ENCODE measurements around the gene ZNF446.
"Not testable (repeated sequence)": the region's sequence is repeated elsewhere in the genome, so short reads cannot be mapped to it uniquely, and the experiment has no call there.

Gene ZNF446

DNA sequence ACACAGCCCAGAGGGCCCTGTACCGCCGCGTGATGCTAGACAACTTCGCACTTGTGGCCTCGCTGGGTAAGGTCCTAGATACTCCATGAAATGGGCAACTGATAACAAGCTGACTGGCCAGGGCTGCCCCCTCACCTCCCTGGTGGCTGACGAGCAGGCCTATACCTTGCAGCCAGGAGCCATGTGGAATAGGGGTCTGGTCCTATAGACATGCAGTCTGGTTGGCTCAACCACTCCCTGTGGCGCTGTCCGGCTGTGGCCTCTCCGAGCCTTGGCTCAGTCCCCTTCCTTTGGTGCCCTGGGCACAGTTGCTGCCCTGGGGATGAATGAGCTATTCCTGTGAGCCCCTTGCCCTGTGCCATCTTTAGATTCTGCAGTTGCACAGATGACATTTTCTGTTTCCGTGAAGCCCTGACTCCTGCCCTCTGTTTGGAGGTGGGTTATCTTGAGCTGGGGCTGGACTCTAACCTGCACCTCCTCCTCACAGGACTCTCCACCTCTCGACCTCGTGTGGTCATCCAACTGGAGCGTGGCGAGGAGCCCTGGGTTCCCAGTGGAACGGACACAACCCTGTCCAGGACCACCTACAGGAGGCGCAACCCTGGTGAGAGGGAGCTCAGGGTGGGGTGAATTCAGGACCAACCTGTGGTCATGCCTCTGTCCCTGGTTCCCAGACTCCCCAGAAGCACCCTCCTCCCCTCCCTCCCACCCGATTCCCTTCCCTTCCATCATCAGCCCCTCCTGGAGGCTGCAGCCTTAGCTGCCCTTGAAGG, 6.7 kb upstream of the ZNF446 start:
- no peak overlapping the region for H3K4me3 ChIP-seq (ENCODE audit: low read depth, low read length)

DNA sequence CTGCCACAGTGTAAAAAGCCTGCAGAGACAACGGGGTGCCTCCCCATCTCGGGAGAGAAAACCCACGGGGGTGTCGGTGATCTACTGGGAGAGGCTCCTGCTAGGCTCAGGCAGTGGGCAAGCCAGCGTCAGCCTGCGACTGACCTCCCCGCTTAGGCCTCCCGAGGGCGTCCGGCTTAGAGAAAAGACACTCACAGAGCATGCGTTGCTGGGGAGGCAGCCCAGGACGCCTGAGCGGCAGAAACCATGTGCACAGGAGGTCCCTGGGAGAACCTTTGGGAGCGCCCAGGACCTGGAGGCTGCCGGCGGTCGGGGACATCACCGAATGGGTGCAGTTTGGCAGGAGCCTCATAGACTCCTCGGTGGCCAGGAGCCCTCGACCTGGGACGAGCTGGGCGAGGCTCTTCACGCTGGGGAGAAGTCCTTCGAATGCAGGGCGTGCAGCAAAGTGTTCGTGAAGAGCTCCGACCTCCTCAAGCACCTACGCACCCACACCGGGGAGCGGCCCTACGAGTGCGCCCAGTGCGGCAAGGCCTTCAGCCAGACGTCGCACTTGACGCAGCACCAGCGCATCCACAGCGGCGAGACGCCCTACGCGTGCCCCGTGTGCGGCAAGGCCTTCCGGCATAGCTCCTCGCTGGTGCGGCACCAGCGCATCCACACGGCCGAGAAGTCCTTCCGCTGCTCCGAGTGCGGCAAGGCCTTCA, 5.2 kb upstream of the ZNF446 start:
- H3K4me3 ChIP-seq (ENCODE audit: low read depth, low read length): not testable (repeated sequence)

DNA sequence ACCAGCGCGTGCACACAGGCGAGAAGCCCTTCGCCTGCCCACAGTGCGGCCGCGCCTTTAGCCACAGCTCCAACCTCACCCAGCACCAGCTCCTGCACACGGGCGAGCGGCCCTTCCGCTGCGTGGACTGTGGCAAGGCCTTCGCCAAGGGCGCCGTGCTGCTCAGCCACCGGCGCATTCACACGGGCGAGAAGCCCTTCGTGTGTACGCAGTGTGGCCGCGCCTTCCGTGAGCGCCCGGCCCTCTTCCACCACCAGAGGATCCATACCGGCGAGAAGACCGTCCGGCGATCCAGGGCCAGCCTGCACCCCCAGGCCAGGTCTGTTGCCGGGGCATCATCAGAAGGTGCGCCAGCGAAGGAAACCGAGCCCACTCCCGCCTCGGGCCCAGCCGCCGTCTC, 4.4 kb upstream of the ZNF446 start:
- H3K4me3 ChIP-seq (ENCODE audit: low read depth, low read length): no peak overlapping the region

DNA sequence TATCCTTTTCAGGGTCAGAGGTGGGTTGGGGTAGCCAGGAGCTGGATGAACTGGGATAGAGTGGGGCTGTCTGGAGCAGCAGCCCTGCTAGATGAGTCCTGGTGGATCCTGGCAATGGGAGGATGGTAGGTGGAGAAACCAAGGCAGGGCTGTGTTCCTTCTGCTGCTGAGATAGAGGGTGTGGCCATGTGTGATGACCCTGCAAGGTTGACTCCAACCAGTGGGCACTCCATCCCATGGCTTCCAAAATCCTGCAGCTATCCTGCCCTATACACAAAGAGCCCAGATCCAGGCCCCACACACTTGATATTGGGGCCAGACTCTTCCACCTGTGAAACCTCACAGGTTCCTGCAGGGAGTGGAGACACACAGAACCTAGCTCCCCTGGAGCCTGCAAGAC, 2.4 kb upstream of the ZNF446 start:
- no peak overlapping the region for H3K4me3 ChIP-seq (ENCODE audit: low read depth, low read length)

DNA sequence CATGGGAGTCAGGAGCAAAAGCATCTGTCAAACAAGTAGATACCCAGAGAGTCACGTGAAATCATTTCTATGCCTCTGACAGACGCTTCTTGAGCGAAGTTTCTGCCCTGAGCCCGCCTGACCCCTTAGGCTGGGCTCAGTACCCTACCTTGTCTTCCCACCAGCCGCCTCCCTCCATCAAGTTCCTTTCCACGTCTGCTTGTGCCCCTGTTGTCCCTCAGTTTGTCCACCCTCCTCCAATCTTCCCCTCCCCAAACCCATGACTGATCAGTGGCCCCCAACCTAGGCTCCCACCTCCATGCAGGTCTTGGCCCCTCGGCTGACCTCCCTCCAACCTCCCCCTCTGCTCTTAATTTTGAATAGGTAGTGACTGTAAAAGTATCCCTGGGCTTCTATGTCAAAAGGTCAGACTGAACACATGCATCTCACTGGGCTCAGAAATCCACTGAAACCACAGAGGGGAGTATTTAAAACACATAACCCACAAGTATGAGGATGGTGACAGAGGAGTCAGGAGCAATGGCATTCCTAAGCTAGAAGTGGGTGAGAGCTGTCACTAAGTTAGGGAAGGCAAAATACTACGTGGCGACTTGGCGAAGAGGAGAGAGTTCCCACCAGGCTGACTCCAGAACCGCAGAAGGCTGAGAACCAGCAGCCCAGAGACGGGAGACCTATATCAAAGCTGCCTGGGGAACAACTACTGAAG, 1.7 kb upstream of the ZNF446 start:
- no peak overlapping the region for H3K4me3 ChIP-seq (ENCODE audit: low read depth, low read length)

DNA sequence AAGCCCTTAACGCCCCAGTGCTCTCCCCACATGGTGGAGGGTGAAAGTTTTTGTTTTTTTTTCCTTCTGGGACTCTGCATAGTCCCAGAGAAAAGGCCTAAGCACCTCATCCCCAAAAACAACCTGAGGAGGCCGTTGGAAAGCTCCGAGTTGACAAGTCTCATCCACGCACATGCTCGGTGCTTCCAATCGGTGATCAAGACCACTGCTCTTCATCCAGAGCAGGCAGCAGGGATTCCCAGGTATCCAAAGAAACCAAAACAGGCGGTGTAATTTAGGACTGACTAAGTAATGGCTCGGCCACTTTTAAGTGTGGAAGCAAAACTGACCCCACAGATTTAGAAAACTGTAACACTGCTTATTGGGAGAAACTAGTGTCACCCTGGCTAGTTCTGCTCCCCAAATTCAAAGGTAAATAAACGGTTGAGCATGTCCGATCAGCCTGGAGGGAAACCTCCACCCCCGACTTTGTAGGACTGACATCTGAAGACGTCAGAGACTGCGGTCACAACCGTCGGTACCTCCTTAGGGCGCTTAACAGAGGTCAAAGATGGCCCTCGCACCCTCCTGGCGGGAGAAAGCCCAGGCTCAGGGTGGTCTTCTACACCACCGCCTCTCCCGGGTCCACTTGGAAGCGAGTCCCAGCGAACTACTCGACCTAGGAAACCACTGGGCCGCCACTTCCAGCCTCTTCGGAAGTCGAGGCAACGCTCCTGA, 997 bp upstream of the ZNF446 start:
- H3K4me3 ChIP-seq (ENCODE audit: low read depth, low read length): peak overlapping the region; percentile 73

DNA sequence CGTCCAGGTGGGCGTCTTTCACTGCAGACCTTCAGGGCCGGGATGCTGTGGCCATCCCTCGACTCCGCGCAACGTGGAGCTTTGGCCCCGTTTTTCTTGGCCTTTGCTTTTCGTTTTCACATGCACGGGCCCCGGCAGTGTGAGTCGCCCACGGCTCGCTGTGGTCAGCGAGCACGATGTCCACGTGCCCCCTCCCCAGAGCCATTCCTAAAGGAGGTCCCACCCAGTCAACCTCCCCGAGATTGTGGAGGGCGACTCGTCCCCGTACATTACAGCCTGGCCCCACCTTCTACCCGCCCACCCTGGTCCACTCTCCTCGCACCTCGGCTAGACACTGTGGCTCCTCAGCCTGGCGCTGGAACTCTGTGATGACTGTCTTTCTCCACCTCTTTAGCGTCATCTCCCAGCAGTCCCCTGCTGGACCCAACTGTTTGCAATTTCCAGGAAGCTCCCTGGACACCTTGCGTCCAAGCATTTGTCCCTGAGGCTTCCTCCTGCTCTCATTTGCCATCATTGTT, 405 bp downstream of the ZNF446 start:
- peak overlapping the region; percentile 73 for H3K4me3 ChIP-seq (ENCODE audit: low read depth, low read length)

DNA sequence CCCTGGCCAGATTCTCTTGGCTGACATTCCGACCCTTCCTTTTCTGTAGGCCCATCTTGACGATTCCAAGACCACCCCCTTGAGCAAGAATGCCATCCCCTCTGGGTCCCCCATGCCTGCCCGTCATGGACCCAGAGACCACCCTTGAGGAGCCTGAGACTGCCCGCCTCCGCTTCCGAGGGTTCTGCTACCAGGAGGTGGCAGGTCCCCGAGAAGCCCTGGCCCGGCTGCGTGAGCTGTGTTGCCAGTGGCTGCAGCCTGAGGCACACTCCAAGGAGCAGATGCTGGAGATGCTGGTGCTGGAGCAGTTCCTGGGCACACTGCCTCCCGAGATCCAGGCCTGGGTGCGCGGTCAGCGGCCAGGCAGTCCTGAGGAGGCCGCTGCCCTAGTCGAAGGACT, 978 bp downstream of the ZNF446 start:
- H3K4me3 ChIP-seq (ENCODE audit: low read depth, low read length): no peak overlapping the region

DNA sequence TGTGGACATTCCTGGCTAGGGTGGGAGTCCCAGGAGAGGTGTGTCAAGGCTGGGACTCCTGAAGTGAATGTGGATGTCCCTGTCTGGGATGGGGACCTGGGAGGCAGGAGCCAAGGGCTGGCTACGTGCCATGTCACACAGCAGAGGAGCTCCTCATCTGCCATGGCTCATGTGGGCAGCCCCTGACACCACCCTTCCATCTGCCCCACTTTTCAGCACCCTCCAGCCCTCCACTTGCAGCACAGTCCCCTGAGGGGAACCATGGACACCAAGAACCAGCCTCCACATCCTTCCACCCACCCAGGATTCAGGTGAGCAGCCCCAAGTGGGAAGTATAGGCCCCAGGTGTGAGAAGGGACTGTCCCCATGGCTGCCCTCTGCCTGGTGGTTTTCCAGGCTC, 1.7 kb downstream of the ZNF446 start:
- no peak overlapping the region for H3K4me3 ChIP-seq (ENCODE audit: low read depth, low read length)

DNA sequence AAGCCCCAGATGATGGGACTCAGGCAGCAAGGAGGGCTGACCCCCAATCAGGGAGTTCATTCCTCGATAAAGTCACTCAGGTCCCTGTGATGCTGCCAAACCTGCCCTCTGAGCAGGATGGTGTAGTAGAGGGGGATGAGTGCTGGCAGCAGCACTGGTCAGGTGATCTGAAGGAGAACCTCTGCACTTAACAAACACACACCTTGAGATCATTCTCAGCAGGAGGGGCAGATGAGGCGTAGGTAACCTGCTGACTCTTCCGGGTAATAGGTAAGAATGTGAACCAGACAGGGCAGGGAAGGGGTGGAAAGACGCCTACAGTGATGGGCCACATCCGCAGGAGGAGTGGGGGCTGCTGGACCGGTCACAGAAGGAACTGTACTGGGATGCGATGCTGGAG, 3.2 kb downstream of the ZNF446 start:
- H3K4me3 ChIP-seq (ENCODE audit: low read depth, low read length): no peak overlapping the region

DNA sequence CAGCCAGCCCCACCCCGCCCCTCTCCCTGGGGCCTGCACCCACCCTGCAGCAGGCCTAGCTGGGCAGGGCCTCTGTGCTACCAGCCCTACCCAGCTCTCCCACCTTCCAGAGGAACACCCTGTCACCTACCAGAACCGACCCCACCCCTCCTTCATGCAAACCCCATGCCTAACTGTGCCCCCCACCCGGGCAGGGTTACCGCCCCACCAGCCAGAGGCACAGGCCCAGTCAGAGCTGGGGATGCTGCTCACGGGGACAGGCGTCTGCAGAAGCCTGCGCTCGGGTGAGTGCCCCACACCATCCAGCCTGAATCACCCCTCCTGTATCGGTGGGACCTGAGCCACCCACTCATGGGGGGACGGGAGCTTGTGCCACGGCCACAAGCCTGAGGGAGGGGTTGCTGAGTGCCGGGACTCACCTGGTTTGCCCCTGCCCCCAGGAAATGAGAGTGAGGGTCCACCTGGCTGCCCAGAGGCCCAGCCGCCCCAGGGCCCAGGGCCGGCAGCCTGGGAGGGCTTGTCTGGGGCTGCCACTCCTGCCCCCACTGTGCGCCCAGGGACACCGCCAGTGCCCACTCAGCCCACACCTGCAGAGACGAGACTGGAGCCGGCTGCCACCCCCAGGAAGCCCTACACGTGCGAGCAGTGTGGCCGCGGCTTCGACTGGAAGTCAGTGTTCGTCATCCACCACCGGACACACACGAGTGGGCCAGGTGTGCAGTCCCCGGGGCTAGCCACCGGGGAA, 3.8 kb downstream of the ZNF446 start:
- H3K4me3 ChIP-seq (ENCODE audit: low read depth, low read length): no peak overlapping the region

DNA sequence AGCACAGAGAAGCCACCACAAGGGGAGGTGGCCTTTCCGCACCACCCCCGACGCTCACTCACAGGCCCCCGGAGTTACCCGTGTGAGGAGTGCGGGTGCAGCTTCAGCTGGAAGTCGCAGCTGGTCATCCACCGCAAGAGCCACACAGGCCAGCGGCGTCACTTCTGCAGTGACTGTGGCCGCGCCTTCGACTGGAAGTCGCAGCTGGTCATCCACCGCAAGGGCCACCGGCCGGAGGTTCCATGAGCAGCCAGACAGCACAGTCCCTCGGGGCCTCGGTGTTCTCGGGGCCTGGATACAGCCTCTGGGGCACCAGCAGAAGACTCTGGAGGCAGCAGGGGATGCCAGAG, 4.3 kb downstream of the ZNF446 start:
- H3K4me3 ChIP-seq (ENCODE audit: low read depth, low read length): no peak overlapping the region

DNA sequence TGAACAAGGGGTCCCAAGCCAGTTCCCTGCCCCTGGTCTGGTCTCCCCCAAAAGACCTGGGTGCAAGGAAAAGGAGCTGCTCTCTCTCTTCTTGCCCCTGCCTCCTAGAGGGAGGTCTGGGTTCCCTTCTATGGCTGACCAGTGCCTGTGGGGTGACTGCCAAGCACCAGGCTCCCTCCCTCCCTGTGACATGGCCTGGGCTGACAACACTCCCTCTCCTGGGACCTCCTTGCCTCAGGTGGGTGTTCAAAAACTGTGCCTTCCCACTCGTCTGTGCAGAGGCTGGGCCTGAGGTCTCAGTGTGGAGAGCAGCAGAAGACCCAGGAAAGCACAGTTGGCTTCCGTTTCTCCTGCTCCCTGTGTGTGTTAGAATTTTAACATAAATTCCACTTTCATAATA, 4.7 kb downstream of the ZNF446 start:
- no peak overlapping the region for H3K4me3 ChIP-seq (ENCODE audit: low read depth, low read length)

DNA sequence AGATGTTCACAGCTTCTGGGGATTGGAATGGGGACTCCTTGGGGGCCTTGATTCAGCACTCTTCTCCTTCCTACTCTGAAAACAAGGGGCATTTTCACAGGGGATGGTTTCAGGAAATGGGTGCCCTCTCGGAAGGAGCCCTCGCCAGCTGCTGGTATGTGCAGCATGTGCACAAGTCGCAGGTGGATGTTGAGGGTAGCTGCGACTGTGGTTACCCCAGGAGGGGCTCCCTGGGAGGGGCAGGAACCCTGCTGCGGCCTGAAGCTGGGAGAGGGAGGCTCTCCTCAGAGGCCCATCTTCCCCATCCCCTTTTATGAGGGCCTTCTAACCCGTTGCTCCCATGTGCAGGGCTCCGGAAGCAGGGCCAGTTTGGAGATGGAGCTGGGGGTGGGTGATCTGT, 6.2 kb downstream of the ZNF446 start:
- no peak overlapping the region for H3K4me3 ChIP-seq (ENCODE audit: low read depth, low read length)

DNA sequence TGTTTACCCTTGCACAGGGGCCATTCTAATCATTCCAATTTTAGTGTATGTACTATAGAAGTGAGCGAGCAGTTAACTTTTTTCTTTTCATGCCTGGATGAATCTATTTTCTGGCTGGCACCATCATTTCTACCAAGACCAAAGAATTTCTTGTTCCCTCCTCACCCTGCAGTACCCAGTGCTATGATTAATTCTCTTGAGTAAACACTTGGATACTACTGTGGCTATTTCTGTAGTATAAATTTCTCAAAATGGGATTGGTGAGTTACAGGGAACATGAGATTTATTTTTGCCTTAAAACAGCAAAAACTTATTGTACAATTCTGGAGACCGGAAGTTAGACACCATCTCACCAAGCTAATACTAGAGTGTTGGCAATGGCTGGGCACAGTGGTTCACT, 7.6 kb downstream of the ZNF446 start:
- H3K4me3 ChIP-seq (ENCODE audit: low read depth, low read length): no peak overlapping the region

DNA sequence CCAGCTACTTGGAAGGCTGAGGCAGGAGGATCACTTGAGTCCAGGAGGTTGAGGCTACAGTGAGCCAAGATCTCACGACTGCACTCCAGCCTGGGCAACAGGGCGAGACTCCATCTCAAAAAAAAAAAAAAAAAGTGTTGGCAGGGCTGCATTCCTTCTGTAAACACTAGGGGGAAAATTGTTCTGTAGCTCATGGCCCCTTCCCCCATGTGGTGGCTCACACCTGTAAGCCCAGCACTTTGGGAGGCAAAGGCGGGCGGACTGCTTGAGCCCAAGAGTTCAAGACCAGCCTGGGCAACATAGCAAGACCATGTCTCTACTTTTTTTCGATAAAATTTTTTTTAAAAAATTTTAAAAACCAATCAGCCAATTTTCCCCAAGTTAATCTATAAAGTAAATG, 8.2 kb downstream of the ZNF446 start:
- H3K4me3 ChIP-seq (ENCODE audit: low read depth, low read length): not testable (repeated sequence)

DNA sequence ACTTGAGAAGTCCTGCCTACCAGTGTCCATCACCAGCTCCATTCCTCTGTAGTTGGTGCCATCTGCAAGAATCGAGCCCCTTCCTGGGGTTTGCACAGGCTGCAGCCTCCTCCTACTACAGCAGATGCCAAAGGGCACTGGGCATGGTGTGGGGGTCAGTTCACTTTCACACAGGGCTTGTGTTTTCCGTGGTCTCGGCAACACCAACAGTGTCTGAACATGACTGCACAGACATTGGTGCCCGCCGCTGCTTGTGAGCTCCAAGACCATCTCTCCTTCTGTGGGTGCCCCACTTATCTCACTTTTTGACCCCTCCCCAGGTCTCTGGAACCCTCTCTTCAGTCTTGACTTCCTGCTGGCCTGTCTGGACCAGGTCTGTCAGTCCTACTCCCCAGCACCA, 15.2 kb downstream of the ZNF446 start:
- no peak overlapping the region for H3K4me3 ChIP-seq (ENCODE audit: low read depth, low read length)

DNA sequence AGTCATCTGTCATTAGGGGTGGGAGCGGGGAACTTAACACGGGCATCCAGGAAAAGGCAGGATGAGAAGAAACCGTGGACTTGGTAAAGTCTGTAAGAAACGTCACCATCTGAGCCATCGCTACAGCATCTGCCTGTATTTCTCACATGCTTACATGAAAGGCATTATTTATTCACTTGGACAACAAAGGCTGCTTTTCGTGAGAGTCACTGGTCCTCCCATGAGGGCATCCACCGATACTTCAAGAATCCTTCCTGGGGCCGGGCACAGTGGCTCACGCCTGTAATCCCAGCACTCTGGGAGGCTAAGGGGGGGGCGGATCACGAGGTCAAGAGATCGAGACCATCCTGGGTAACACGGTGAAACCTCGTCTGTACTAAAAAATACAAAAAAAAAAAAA, 16.1 kb downstream of the ZNF446 start:
- no peak overlapping the region for H3K4me3 ChIP-seq (ENCODE audit: low read depth, low read length)

DNA sequence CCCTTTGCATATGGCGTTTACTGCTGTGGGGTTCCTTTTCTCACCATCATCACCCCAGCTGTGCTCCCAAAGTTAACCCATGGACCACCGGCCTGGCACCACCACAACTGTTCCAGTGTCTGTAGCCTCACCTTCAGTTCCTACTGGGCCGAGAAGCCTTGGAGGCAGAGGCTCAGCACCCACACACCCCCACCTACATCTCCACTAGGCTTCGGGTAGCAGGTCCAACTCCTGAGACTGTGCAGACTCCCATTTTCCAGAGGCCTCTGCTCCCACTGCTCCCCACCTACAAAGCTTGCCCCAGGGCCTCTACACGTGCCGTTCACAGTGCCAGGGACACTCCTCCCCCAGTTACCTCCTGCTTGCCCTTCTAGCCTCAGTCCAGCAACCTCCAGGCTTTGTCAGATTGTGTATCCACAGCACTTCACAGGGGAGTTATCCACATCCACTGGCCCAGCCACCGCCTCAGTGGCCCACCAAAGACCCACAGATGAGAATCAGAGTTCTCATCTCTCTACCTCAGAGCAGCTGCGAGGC, 21.6 kb downstream of the ZNF446 start:
- no peak overlapping the region for H3K4me3 ChIP-seq (ENCODE audit: low read depth, low read length)

DNA sequence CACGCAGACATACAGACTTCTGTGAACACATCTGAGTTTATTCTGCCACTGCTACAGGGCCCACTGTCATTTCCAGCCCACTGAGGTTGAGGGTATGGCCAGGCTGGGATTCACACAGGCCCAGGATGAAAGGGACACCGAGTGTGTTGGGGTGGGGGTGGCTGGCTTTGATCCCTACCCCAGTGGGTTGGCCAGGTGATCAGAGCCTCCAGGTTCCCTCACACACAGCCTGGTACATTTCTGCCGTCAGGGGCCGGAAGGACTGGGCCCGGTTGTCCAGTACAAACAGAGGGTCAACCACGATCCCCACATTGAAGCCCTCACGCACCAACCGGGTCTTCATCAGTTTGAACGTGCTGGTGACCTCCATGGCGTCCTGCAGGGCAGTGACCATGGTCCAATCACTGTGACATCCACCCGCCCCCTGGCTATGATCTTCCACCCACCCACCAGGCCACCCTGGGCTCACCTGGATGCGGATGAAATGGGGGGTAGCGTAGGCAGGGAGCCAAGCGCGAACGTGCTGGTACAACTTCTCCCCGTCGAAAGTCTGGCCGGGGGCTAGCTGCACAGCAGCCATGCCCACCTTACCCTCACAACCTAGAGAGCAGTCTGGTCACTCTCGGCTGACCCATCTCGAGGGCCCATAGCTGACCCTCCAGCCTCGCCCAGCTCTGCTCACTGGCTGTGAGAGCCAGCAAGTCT, 22.3 kb downstream of the ZNF446 start:
- peak overlapping the region; percentile 83 for H3K4me3 ChIP-seq (ENCODE audit: low read depth, low read length)

Data from iPS-11a (cell line).